DND-41 (cell line): ENCODE results near the gene SPOCD1.

Source experiments
- CTCF ChIP-seq: IDR thresholded peaks from 2 replicates; pipeline ENCODE4 v1.5.1; 2012; ENCODE audit warnings: borderline replicate concordance, low read length, moderate library complexity, mild to moderate bottlenecking; ENCODE audit not compliant: poor library complexity, severe bottlenecking; ENCODE audit errors: extremely low read depth
- EZH2 ChIP-seq: IDR thresholded peaks from 3 replicates; pipeline ENCODE4 v1.6.1; 2012; ENCODE audit warnings: borderline replicate concordance, low read depth, mild to moderate bottlenecking, moderate library complexity, low read length, inconsistent platforms; ENCODE audit not compliant: severe bottlenecking

DNA sequence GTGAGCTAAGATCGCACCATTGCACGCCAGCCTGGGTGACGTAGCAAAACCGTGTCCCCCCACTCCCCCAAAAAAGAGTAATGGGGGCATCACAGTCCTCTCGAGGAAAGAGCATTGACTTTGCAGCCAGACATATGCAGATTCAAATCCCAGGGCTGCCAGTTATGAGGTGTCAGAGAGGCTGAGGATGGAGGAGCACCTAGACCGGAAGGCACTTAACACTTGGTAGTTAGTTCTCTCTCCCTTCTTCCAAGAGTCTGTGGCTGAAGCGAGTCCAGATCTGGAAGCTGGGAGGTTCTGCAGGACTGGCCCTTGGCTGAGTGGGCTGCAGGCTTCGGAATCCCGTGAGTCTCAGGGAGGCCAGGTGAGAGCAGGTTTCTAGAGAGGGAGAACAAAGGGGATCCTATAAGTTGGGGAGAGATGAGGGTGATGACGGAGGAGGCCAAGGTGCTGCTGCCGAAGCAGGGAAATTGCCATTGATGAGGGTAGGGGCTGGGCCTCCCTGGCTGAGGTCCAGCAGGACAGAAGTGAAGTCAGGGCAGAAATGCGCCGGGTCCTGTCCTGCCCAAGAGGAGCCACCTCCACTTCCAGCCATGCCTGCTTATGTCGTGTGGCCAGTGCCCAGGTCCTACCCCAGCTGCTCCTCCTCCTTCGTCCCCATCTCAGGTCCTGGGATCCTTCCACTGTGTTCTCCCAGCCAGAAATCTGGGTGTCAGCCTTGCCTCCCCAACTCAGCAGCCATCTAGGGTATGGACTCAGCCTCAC lies 13.3 kb upstream of the SPOCD1 start:
- TF ChIP-seq EZH2 (no peak), CTCF (no peak)
